PFSK-1 (cell line): Measurements from ENCODE around the gene RASA1.

Experiments
- POLR2AphosphoS5 ChIP-seq: IDR thresholded peaks from 2 replicates; pipeline ENCODE4 v1.6.1; 2012; ENCODE audit warnings: low read depth, mild to moderate bottlenecking, control low read depth, low read length, moderate library complexity
- TAF1 ChIP-seq: IDR thresholded peaks from 2 replicates; pipeline ENCODE4 v1.6.1; 2012; ENCODE audit warnings: low read length, control low read depth, borderline replicate concordance; ENCODE audit not compliant: insufficient read depth

DNA sequence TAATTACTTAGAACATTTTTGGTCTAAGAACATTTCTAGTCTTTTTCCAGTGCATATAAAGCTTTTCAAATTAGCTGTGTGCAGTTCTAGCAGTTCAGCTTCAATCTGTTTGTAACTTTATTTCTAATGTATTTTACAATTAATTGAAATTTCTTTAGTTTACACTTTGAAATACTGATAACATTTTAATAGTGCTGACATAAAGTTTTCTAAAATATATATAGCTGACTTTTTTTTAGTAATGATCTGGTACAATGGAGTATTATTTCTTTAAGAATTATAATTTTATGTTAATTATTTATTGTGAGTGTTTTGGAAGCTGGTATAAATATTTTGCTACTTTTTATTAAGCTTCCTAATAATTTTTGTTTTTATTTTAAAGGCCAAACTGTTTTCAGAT is 101.7 kb downstream of the RASA1 start:
- TF ChIP-seq TAF1 (no peak), POLR2AphosphoS5 (no peak)
